Hippocampal formation (tissue), 2 donors: ENCODE data around the gene KRT3.
"Not testable (repeated sequence)": the region's sequence is repeated elsewhere in the genome, so short reads cannot be mapped to it uniquely, and the experiment has no call there.

ENCODE experiments used
- DNase-seq, 2 donors: peaks; one replicate each; lab custom pipeline; 2025; lab: John Stamatoyannopoulos, UW

The KRT3 gene

GRCh38 chr12:52798003-52798670, 2.2 kb upstream of the KRT3 start:
- no peak for DNase-seq

DNA sequence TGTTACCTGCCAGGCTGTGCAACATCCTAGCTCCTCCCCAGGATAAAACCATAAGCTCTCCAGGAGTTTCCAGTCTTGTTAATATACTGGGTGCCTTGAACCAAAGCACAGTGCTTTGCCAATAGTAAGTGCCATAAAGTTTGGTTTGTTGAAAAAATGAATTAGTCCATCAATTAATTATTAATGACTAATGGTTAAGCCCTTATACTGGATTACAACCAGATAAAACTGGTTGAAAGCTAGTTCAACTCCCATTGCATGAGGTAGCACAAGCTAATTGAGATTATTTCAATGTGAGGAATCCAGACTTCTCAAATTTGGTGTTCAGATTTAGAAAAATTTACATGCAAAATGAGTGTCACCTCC, 1.6 kb upstream of the KRT3 start:
- DNase-seq, result no peak

GRCh38 chr12:52796839-52797528, 1.1 kb upstream of the KRT3 start:
- no peak for DNase-seq

DNA sequence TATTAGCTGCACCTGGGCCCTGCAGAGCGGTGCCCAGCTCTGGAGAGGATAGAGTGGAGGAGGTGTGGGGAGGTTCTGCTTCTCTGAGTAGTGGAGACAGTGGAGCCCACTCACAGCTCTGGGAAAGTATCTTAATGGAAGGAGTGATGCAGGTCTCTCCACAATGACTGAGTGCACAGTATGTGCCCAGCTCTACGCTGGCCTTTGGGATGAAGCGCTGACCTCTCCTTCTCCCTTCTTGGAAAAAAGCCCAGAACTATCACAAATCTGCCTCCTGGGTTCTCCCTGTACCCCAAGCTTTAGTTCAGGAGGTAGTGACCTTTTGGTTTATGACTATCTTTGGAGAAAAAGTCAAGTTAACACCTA, 495 bp upstream of the KRT3 start:
- no peak for DNase-seq

DNA sequence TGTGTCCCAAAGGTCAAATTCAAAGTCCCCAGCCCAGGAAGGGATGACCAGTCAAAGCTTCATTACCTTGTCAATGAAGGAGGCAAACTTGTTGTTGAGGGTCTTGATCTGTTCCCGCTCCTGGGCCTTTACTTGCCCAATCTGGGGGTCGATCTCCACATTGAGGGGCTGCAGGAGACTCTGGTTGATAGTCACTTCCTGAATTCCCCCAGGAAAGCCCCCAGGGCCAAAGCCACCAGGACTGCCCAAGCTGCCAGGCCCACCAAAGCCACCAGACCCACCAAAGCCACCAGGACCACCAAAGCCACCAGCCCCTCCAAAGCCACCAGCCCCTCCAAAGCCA, 614 bp downstream of the KRT3 start:
- not testable (repeated sequence) for DNase-seq

DNA sequence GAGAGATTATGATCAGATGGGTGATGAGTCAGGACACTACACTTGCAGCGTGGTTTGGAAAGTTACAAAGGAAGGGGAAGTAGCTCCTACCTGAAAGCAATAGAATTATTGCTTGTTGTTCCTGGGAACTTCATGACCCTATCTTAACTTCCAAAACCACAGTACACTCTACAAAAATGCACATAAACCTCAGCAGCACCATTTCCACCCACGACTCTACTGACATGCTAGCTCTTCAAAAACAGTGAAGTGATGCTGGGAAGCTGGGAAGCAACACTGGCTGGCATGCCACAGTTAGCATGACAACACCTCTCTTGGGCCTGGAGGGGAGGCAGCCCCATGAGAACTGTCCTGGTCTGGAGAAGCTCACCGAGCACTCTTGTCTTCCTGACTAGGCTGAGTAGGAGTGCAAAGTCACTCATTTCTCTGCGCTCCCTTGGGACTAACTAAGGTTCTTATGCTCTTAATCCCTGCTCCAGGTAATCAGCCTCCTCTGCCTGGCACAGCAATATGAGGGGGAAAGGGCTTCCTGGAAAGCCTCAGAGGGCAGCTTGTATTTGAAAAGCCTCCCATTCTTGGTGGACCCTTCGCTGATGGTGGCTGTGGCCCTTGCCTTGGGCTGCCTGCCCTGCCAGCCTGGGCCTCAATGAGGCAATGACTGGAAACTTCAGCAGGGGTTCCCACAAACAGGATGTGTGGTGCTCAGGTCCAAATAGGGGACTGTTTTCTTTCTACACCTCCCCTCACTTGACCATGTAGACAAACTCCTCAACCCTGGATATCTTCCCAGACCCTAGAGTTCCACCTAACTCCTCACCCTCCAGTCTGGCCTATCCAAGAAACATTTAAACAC, 1.2 kb downstream of the KRT3 start:
- DNase-seq, result no peak

DNA sequence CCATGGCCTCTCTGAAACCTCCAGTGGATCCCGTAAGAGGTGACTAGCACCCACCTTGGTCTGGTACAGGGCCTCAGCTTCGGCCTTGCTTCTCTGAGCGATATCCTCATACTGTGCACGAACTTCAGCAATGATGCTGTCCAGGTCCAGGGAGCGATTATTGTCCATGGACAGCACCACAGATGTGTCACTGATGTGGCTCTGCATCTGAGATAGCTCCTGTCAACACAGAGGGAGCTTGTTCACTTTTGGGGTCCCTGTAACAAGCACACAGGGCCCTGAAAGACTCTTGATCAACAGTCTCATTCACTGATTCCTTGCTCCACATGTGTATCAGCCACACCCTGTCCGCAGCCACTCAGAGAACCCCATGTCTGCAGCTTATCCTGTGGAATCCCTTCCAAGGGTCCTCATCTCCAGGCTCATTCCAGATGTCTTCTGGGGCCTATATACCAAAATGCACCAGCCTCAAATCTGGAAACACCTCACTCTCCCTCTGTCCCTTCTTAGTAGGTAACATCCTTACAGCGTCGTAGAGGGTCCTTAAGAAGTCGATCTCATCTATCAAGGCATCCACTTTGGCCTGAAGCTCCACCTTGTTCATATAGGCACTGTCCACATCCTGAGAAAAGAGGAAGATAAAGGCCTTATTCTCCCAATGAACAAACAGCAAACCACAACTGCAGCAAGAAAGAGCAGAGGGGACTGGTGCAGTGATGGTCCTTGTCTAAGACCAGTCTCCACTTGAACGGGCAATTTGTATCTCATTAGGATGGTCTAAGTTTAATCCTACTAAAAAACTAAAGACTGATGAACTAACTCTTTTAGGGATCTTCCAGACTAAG, 3.5 kb downstream of the KRT3 start:
- no peak for DNase-seq

DNA sequence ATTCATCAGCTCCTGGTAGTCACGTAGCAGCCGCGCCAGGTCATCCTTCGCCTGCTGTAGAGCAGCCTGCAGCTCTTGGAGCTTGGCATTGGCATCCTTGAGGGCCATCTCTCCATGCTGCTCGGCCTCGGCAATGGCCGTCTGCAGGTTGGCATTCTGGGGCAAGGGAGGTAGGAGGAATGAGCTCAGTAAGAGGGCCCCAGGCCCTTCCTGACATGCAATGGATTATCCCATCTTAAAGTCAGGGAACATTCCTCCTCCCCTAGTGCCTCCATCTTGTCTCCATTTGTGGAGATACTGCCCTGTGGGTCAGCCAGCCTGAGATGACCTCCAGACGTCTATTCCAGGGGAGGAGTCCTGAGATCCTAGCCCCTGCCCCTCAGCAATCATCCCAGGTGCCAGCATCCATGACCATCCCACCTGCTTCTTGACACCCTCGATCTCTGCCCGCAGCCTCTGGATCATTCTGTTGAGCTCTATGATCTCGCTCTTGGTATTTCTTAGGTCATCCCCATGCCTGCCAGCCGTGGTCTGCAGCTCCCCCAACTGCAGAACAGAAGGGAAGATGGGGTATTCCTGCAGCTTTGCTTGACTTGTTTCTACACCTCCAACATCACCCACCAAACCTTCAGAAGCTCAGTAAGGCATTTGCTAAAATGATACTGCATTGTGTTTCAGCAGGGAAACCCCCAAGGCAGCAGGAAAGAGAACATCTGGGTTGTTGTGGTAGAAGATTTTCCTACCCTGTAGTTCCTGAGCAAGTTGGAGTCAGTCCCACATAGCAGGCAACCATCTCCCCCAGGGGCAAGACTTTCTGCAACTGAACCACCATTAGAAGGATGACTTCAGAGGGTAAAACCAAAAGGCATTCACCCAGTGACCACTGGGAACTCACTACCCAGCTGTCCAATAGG, 4.4 kb downstream of the KRT3 start:
- DNase-seq, result no peak

GRCh38 chr12:52790427-52791270, 5.3 kb downstream of the KRT3 start:
- DNase-seq, result no peak

- DNase-seq, result no peak
Observed at GRCh38 chr12:52789637-52790426, 6.1 kb downstream of the KRT3 start.

DNA sequence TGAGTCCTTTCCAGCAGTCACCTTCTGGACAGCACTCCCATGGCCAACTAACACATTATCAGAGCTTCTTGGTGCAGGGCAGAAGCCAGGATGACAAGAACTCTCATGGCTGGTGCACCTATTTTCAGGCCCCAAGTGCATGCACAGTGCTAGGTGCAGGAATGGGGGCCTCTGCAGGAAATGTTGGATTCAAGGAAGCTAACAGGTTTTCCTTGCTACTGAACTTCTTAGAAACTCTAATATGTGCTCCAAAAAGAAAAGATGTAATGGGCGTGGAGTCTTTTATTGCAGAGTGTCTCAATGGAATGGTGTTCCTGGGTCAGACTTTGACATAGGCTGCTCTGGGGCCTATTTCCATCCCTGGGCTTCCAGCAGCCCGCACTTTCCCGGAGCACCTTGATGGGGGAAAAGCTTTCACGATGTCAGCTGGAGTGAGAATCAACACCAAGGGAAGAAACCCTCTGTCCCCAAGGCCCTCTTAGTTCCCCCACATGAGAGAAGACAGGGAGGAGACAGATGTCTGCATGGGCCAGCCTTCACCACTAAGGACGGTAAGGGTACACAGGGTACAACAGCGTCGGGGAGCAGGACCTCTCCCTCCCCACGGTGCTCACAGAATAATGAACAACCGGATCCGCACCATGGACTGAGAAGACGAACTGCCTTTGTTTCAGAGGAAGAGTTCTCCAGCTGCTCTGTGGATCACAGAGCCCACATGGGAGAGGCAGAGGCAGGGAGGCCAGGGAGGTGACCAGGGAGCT, 6.9 kb downstream of the KRT3 start:
- DNase-seq, result no peak

DNA sequence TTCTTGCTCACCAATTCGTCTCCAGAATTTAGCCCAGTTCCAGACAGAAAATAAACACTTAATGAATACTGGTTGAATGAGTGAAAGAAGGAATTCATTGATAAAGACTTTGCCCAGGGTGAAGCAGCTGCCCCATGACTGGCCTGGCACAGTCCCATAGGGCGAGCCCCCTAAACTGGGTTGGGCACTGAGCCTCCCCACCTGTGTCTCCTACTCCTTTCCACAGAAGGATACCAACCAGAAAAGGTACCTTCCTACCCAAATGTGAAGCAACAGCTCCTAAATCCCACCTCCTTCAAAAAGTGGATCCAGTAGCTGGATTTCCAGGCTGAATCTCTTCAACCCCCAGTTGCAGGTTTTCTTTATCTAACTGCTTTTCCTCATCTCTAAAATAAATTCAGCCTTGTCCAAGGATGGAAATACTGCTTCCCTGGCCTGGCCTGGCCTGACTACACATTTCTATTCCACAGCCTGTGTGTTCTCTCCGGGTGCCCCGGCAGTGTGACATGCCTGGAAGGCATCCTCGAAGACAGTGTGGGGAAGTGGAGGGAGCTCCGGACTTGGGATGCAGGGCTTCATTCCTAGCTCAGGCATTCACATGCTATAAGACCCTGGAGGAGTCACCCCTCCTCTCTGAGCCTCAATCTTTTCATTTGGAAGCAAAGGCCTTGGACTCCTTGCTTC, 7.6 kb downstream of the KRT3 start:
- DNase-seq, result no peak

GRCh38 chr12:52787324-52788191, 8.4 kb downstream of the KRT3 start:
- DNase-seq, result no peak

DNA sequence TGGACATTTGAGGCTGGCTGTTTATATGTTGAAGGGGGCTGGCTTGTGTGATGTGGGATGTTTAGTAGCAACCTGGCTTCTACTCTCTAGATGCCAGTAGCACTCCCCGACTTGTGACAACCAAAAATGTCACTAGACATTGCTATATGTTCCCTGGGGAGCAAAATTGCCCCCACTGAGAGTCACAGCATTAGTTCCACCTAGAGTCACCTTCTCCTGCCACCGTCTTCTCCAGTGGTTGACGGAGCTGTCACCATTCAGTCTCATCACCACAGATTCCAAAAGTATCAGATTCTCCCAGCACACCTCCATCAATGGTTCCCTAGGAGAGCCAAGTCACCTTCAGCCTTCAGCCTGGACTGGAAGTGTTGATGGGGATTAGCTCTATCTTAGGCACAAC, 11.0 kb downstream of the KRT3 start:
- DNase-seq, result no peak

- DNase-seq, result no peak
Observed at GRCh38 chr12:52783563-52784316, 12.2 kb downstream of the KRT3 start.

DNA sequence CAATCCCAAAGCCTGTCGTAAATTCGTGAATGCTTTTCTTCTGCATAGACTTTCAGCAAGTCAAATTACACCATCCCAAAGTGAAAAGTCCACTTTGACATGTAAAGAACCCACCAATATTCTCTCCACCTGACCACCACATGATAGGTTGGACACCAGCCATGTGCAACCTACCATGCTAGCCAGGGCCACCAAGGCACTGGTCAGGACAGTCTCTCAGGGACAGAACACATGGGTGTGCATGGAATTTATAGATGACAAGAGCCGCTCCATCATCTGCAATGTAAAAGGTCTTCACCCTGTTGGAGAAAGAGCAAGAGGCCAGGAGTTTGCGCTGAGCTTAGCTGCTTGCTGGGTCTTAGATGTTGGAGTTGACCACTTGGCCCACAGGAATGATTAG, 13.4 kb downstream of the KRT3 start:
- DNase-seq, result no peak
